HCT116 (cell line): Measurements from ENCODE around the gene FARP1.

Experiments used
- CBX3 ChIP-seq: IDR thresholded peaks from 2 replicates; pipeline ENCODE4 v1.6.1; 2012; ENCODE audit warnings: low read depth
- CTCF ChIP-seq, 3 experiments: fragments of 200-600 bp in 1 of 3; sonication (generic) in 1 of 3; IDR thresholded peaks in 2 of 3; conservative IDR thresholded peaks in 1 of 3; 2 replicates each; pipeline ENCODE4 v1.5.1; 2012 to 2017; ENCODE audit warnings: low read depth in 2 of 3, low read length in 2 of 3, antibody characterized with exemption in 1 of 3, borderline replicate concordance in 1 of 3, control low read depth in 1 of 3, mild to moderate bottlenecking in 1 of 3, mixed read lengths in 1 of 3, mixed run types in 1 of 3, moderate library complexity in 1 of 3; ENCODE audit not compliant: insufficient read depth in 1 of 3
- EGR1 ChIP-seq: IDR thresholded peaks from 2 replicates; pipeline ENCODE4 v1.6.1; 2012; ENCODE audit warnings: low read depth
- ELF1 ChIP-seq: IDR thresholded peaks from 2 replicates; pipeline ENCODE4 v1.6.1; 2012; ENCODE audit warnings: low read depth, borderline replicate concordance
- EZH2 ChIP-seq: fragments of 200-600 bp; sonication (generic); IDR thresholded peaks from 2 replicates; pipeline ENCODE4 v1.6.1; 2017; ENCODE audit warnings: antibody characterized with exemption, mixed run types
- MAX ChIP-seq: IDR thresholded peaks from 2 replicates; pipeline ENCODE4 v1.6.1; 2012
- POLR2A ChIP-seq: IDR thresholded peaks from 2 replicates; pipeline ENCODE4 v1.7.0; 2011; ENCODE audit warnings: borderline replicate concordance; ENCODE audit not compliant: insufficient read depth, insufficient read length; ENCODE audit errors: extremely low read depth
- POLR2AphosphoS5 ChIP-seq: IDR thresholded peaks from 2 replicates; pipeline ENCODE4 v1.6.1; 2011; ENCODE audit warnings: mild to moderate bottlenecking, low read depth, low read length, moderate library complexity
- SP1 ChIP-seq: IDR thresholded peaks from 2 replicates; pipeline ENCODE4 v1.6.1; 2012; ENCODE audit warnings: low read depth
- SRF ChIP-seq: IDR thresholded peaks from 2 replicates; pipeline ENCODE4 v1.6.1; 2012; ENCODE audit warnings: low read depth
- ZFX ChIP-seq: fragments of 450-650 bp; IDR thresholded peaks from 2 replicates; pipeline ENCODE4 v1.6.1; 2017
- ZNF274 ChIP-seq: fragments of 200-500 bp; sonication (Bioruptor generic); IDR thresholded peaks from 2 replicates; pipeline ENCODE4 v1.6.1; 2014; ENCODE audit warnings: mild to moderate bottlenecking, low read depth, low read length, inconsistent platforms

GRCh38 chr13:98454389-98454881 is 311.5 kb downstream of the FARP1 start:
- no peak for TF ChIP-seq EGR1
- no peak for TF ChIP-seq CTCF (IDR thresholded peaks at IDR 0.05 in 2 of 3, conservative IDR thresholded peaks at IDR 0.05 in 1 of 3; ENCODE audit: borderline replicate concordance in 1 of 3, insufficient read depth in 1 of 3, low read depth in 2 of 3, low read length in 2 of 3)
- no peak for TF ChIP-seq POLR2A
- TF ChIP-seq SRF = no peak
- no peak for TF ChIP-seq ZFX
- no peak for TF ChIP-seq MAX
- TF ChIP-seq POLR2AphosphoS5 = no peak
- TF ChIP-seq ZNF274 = no peak
- TF ChIP-seq EZH2 = no peak
- TF ChIP-seq ELF1 = no peak
- TF ChIP-seq CBX3 = no peak
- no peak for TF ChIP-seq SP1
